HL-60 (cell line): ENCODE data around the gene TMEM255B.

Experiments
- DNase-seq, 2 experiments: peaks; one replicate each; pipeline ENCODE4 v3.0.0-alpha.2; 2010 to 2020; ENCODE audit warnings: low read depth in 1 of 2, low spot score in 1 of 2
- H3K27ac ChIP-seq: fragments of 250-450 bp; sonication (Bioruptor Pico); replicated peaks from 2 replicates; pipeline ENCODE4 v1.5.1; 2020; ENCODE audit warnings: mild to moderate bottlenecking, moderate library complexity
- H3K27me3 ChIP-seq: fragments of 250-450 bp; sonication (Bioruptor Pico); 2 replicates; pipeline ENCODE4 v1.5.1; 2021; ENCODE audit warnings: mild to moderate bottlenecking, moderate library complexity; ENCODE audit not compliant: insufficient read depth, poor library complexity, severe bottlenecking
- H3K4me3 ChIP-seq: replicated peaks from 2 replicates; pipeline ENCODE4 v1.5.1; 2011; ENCODE audit warnings: mild to moderate bottlenecking, control low read depth, low read length; ENCODE audit not compliant: insufficient read depth
- GABPA ChIP-seq: IDR thresholded peaks from 2 replicates; pipeline ENCODE4 v1.6.1; 2012; ENCODE audit warnings: low read depth
- POLR2AphosphoS5 ChIP-seq: IDR thresholded peaks from 2 replicates; pipeline ENCODE4 v1.6.1; 2012; ENCODE audit warnings: low read depth
- REST ChIP-seq: IDR thresholded peaks from 2 replicates; pipeline ENCODE4 v1.6.1; 2012; ENCODE audit warnings: low read depth; ENCODE audit not compliant: insufficient replicate concordance
- SPI1 ChIP-seq: IDR thresholded peaks from 2 replicates; pipeline ENCODE4 v1.6.1; 2012; ENCODE audit warnings: low read depth, mild to moderate bottlenecking, borderline replicate concordance
- TF ChIP-seq, protein P1 (sequence below): IDR thresholded peaks from one replicate; pipeline ENCODE4 v1.5.1; 2011; ENCODE audit warnings: low read length, control low read depth, inconsistent platforms; ENCODE audit not compliant: insufficient read depth

The TMEM255B gene

DNA sequence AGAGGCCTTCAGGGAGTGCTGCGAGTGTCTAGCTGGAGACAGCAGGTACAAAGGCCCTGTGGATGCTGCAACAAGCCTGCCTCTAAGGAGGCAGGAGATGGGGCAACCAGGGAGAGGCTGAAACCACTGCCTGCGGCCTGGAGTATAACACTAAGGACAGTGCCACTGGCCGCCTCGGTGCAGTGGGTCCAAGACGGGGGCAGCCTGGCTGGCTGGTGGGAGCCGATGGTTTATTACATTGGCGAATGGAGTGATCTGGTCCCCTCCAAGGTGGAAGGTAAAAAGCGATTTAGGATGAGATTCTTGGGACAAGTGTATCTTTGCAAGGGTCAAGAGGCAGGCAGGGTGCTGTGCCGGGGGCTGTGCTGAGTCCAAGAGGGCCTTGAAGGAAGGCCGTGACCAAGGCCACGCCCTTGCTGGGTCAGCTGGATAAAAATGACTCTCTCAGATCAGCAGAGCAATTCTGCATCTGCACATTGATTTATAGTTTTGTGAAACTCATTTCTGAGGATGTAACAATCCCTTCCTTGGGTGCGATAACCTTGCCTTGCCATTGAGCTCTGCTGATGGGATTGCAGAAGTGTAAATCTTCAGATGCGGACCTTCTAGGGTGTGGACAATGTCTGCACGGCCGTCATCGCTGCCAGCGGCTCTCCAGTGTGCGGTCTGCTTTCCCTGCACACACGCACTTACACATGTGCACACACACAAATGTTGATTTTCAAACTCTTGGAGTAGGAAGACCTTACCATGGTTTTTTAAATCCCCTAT is 6.0 kb downstream of the TMEM255B start:
- Histone ChIP-seq H3K27me3 (no peaks in the 10 kb centered on the region), H3K27ac (no peak overlapping the region), H3K4me3 (no peak overlapping the region)
- no peak for DNase-seq
- TF ChIP-seq GABPA (no peak), REST (no peak)
- TF ChIP-seq, protein P1, sequence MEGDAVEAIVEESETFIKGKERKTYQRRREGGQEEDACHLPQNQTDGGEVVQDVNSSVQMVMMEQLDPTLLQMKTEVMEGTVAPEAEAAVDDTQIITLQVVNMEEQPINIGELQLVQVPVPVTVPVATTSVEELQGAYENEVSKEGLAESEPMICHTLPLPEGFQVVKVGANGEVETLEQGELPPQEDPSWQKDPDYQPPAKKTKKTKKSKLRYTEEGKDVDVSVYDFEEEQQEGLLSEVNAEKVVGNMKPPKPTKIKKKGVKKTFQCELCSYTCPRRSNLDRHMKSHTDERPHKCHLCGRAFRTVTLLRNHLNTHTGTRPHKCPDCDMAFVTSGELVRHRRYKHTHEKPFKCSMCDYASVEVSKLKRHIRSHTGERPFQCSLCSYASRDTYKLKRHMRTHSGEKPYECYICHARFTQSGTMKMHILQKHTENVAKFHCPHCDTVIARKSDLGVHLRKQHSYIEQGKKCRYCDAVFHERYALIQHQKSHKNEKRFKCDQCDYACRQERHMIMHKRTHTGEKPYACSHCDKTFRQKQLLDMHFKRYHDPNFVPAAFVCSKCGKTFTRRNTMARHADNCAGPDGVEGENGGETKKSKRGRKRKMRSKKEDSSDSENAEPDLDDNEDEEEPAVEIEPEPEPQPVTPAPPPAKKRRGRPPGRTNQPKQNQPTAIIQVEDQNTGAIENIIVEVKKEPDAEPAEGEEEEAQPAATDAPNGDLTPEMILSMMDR, result no peak

GRCh38 chr13:113765564-113765910 is 6.5 kb downstream of the TMEM255B start:
- Histone ChIP-seq H3K4me3 (no peak overlapping the region), H3K27me3 (no peaks in the 10 kb centered on the region), H3K27ac (no peak overlapping the region)
- no peak for DNase-seq
- no peak for TF ChIP-seq REST
- no peak for TF ChIP-seq SPI1
- TF ChIP-seq POLR2AphosphoS5, result no peak
- TF ChIP-seq, protein P1, result no peak
- TF ChIP-seq GABPA, result no peak

- TF ChIP-seq REST (no peak), GABPA (no peak), SPI1 (no peak), POLR2AphosphoS5 (no peak)
- TF ChIP-seq, protein P1, result no peak
- Histone ChIP-seq H3K4me3 (no peak overlapping the region), H3K27me3 (no peaks in the 10 kb centered on the region), H3K27ac (no peak overlapping the region)
- no peak for DNase-seq
These were observed 7.2 kb downstream of the TMEM255B start for GRCh38 chr13:113766035-113766800.
